Testis (tissue), 3 donors: ENCODE results near the gene PRMT7. TPM values are rescaled to one million over a fixed set of nuclear protein-coding genes. Genes with fewer than 3 reads are reported as not detected.

Experiments used
- DNase-seq: peaks from one replicate; pipeline ENCODE4 v3.0.0-alpha.2; 2019
- H3K27ac ChIP-seq, 2 donors: fragments of 200-600 bp; sonication (generic); one replicate each; pipeline ENCODE4 v1.5.1; 2019
- H3K27me3 ChIP-seq: fragments of 200-600 bp; sonication (generic); one replicate; pipeline ENCODE4 v1.5.1; 2019
- H3K36me3 ChIP-seq: fragments of 200-600 bp; sonication (generic); one replicate; pipeline ENCODE4 v1.5.1; 2017; ENCODE audit warnings: low read depth; ENCODE audit errors: missing control alignments
- H3K4me1 ChIP-seq: fragments of 200-600 bp; sonication (generic); one replicate; pipeline ENCODE4 v1.5.1; 2019
- H3K4me3 ChIP-seq, 2 donors: fragments of 200-600 bp; sonication (generic); one replicate each; pipeline ENCODE4 v1.5.1; 2017 to 2019
- H3K9me3 ChIP-seq: fragments of 200-600 bp; sonication (generic); one replicate; pipeline ENCODE4 v1.5.1; 2017
- CTCF ChIP-seq, 3 experiments: fragments of 450-650 bp in 2 of 3; fragments of 200-600 bp in 1 of 3; sonication (generic) in 1 of 3; IDR thresholded peaks; one replicate each; pipeline ENCODE4 v1.5.1; 2016 to 2019; ENCODE audit warnings: antibody characterized with exemption in 3 of 3, mild to moderate bottlenecking in 2 of 3, moderate library complexity in 1 of 3
- POLR2A ChIP-seq: fragments of 450-650 bp; IDR thresholded peaks from one replicate; pipeline ENCODE4 v1.6.1; 2017; ENCODE audit warnings: antibody characterized with exemption, mild to moderate bottlenecking, moderate library complexity
- WGBS, 2 donors: methylation state at CpG; one replicate each; pipeline ENCODE4 v1.1.5; 2018; 5-methylcytosine and 5-hydroxymethylcytosine counted together
- intact Hi-C: fragments of 100-400 bp; cut with DNase I; formaldehyde crosslinking; loops from one replicate; pipeline ENCODE4 v1.15.1; 2023; ENCODE audit warnings: low total_unique reads
- polyA plus RNA-seq: library from polyadenylated mRNA; stranded (reverse); fragments of 350-450 nt; fragmentation: Illumina TruSeq; extraction: RNeasy Lipid Tissue Mini Kit (QIAGEN cat#74804); gene quantifications from one replicate; pipeline ENCODE4 v1.2.3, GENCODE V29; 2014; ENCODE audit warnings: low read depth, low replicate concordance; ENCODE audit not compliant: insufficient read depth
- total RNA-seq, 2 donors: library from RNA; depleted of rRNA; stranded (reverse); fragments of >200 nt; gene quantifications; one replicate each; pipeline ENCODE4 v1.2.3, GENCODE V29; 2016

The PRMT7 gene
- total and polyA plus RNA-seq, 3 donors from 2014 or later: 47.9 to 111 (median 99.3) TPM

GRCh38 chr16:68371276-68371651 lies 60.4 kb downstream of the PRMT7 start:
- TF ChIP-seq CTCF (IDR thresholded peaks at IDR 0.05) (no peak), POLR2A (no peak)
- no peak overlapping the region for H3K27ac ChIP-seq
- WGBS, 2 donors: 91 to 100% methylated on average over 2 to 25 of the region's 27 CpGs

GRCh38 chr16:68371706-68372380 lies 61.0 kb downstream of the PRMT7 start:
- TF ChIP-seq CTCF (IDR thresholded peaks at IDR 0.05) (no peak), POLR2A (no peak)
- no peak overlapping the region for H3K4me3 ChIP-seq
- peaks cover 3% of the 10 kb centered on the region for H3K4me1 ChIP-seq
- WGBS, 2 donors: 95% methylated on average over 26 to 39 of the region's 40 CpGs
- DNase-seq: no peak
- intact Hi-C loops: no loop called here
- H3K36me3 ChIP-seq: no peaks in the 10 kb centered on the region
- H3K27ac ChIP-seq: no peak overlapping the region
- H3K9me3 ChIP-seq: no peaks in the 10 kb centered on the region
- no peaks in the 10 kb centered on the region for H3K27me3 ChIP-seq

More at GRCh38 chr16:68371276-68371651, 60.4 kb downstream of the PRMT7 start:
- Histone ChIP-seq H3K4me3 (no peak overlapping the region), H3K36me3 (no peaks in the 10 kb centered on the region), H3K4me1 (no peaks in the 10 kb centered on the region), H3K27me3 (no peaks in the 10 kb centered on the region), H3K9me3 (no peaks in the 10 kb centered on the region)
- DNase-seq: no peak
- intact Hi-C loops: no loop called here

- H3K27ac ChIP-seq: no peak overlapping the region
- H3K4me3 ChIP-seq: no peak overlapping the region
- intact Hi-C loops: no loop called here
- no peaks in the 10 kb centered on the region for H3K36me3 ChIP-seq
- TF ChIP-seq CTCF (IDR thresholded peaks at IDR 0.05) (no peak), POLR2A (no peak)
- DNase-seq: no peak
- peaks cover 3% of the 10 kb centered on the region for H3K4me1 ChIP-seq
- 80 to 85% methylated on average over 3 of the region's 3 CpGs for WGBS, 2 donors
- no peaks in the 10 kb centered on the region for H3K9me3 ChIP-seq
- H3K27me3 ChIP-seq: no peaks in the 10 kb centered on the region
These were observed 61.5 kb downstream of the PRMT7 start for GRCh38 chr16:68372381-68372720.

GRCh38 chr16:68372806-68373205 lies 62.0 kb downstream of the PRMT7 start:
- no peaks in the 10 kb centered on the region for H3K27me3 ChIP-seq
- WGBS, 2 donors: 92 to 100% methylated on average over 4 to 8 of the region's 8 CpGs
- no peaks in the 10 kb centered on the region for H3K36me3 ChIP-seq
- intact Hi-C loops: no loop called here
- no peak overlapping the region for H3K4me3 ChIP-seq
- no peak overlapping the region for H3K27ac ChIP-seq
- TF ChIP-seq POLR2A (no peak), CTCF (IDR thresholded peaks at IDR 0.05) (no peak)
- H3K4me1 ChIP-seq: peaks cover 3% of the 10 kb centered on the region
- H3K9me3 ChIP-seq: no peaks in the 10 kb centered on the region
- no peak for DNase-seq
